ENCODE data around the gene CDH4. TPM values are rescaled to one million over a fixed set of nuclear protein-coding genes. Genes with fewer than 3 reads are reported as not detected.
"Not testable (repeated sequence)": the region's sequence is repeated elsewhere in the genome, so short reads cannot be mapped to it uniquely, and the experiment has no call there.

Gene CDH4
- total RNA-seq, 1 donor from 2014 or later = not detected

DNA sequence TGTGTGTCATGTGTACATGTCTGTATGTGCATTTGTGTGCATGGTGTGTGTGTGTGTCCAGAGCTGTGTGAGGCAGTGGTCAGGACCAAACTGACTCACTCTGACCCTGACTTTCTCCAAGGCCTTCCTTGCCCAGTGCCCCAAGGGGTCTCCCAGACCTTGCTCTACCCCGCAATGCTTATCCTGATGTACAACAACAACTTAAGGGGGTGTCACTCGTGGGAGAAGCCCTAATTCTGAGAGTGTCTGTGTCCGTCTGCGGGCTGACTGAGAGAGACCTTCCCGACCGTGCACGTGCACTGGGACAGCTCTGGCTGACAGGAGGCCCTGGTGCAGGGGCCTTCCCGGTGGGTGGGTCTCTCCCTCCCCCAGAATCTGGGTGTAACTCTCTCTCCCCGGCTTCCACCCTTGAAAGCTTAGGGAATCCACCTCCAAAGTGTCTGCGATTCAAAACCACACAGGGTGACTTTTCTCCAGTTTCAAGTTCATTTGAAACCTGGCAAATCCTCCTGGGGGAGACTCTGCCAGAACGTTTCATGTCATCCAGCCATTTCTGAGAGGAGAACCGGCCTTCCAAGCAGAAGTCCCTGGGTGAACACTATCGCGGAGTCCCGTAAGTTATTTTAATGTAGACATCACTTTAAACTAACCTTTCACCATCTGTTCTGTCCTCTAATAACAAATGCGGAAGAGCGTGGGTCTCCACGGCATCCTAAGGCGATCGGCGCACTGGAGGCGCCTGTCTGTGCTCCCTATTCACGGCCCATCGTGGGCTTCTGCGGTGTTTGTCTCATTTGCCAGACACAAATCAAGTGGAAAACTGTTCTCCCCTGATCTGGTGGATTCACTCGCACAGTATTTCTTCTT, 588.1 kb downstream of the CDH4 start:
- no peak for DNase-seq (ENCODE audit: low spot score)
- ATAC-seq = no peak

DNA sequence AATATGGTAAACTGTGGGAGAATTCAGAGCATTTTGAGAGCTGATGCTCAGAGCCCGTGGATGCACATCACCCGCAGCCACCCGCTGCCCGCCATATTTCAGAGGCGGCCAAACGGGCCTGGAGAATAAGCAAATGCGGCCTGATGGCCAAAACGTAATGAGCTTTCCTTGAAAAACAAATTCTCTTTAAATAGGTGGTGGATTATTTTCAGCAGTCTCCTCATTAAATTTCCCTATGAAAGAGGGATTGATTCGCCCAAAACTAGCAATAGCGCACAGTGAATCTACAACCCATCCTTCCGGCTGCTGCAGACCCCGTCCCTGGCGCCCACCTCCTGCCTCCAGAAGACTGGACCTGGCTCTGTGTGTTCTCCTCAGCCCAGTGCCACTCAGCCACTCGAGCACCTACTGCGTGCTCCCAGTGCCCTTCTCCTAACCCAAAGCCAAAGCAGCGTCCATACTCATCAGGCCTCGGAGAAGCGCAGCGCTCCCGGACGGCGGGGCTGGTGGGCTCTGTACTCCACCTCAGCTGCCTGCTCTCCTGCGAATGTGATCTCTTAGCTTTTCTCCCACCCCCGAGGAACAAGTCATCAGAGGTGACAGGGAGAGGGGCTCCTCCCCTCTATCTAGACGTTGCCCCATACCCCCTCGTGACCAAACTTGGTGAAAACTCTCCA, 588.9 kb downstream of the CDH4 start:
- ATAC-seq (no peak), DNase-seq (ENCODE audit: low spot score) (no peak)

DNA sequence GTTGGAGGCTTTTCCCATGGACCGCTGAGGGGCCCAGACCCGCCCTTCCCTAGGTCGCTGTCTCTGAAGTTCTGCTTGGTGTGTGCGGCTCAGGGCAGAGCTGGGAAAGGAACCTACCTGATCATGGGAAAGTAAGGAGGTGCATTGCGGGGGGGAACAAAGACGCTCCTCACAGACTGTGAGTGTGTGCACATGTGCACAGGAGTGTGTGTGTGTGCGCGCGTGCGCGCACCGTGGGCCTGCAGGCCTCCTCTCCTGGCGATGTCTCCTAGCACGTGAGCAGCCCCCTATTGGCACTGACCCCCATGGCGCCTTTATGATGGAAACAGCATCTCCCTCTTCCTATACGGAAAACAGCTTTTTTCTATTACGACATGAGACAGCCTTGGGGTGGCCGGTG, 589.5 kb downstream of the CDH4 start:
- ATAC-seq = no peak
- no peak for DNase-seq (ENCODE audit: low spot score)

DNA sequence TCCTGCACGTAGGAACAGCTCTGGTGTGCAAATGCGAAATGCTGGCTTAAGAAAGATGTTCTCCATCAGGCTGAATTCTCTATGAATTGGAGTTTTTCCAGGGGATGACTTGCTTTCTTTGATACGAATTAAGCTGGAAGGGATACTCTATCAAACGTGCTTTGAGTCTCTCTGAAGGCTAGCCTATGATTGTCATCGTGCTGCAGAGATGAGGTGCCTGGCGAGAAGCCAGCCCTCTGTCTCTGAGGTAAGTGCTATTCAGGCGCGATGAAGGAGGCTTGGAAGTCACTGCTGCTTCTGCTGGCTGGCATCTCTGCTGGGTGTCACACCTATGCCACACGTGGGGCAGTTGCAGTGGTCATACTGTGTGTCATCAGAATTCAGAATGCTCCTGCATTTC, 589.9 kb downstream of the CDH4 start:
- DNase-seq (ENCODE audit: low spot score) = no peak
- ATAC-seq = no peak

DNA sequence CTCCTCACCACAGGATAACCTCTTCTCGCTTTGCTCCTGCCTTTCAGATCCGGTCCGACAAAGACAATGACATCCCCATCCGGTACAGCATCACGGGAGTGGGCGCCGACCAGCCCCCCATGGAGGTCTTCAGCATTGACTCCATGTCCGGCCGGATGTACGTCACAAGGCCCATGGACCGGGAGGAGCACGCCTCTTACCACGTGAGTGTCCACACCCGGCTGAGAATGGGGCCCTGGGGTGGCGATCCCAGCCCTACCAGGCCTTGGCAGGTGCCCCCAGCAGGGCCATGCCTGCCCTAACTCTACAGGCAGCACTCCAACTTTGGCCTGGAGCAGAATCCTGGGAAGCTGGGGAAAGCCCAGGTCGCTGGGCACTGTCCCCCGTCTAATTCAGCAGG, 592.6 kb downstream of the CDH4 start:
- DNase-seq (ENCODE audit: low spot score) (no peak), ATAC-seq (no peak)

DNA sequence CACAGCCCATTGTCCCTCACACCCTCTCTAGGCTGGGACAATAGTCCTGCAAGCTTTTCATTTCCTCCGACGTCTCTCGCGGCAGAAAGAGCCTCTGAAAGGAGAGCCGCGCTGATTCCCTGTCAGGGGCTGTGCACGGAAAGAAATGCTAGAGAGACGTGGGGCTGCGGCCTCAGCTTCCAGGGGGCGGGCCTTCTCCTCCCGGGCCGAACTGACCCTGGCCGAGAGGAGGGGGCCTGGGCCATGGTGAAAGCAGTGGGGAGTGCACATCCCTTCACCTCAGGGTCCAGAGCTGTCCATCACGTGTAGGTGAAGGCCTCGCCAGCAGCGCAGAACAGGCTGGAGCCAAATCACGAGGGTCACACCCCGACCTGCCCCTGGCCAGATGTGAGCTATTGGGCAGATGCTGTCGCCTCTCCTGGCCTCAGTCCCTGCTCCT, 593.2 kb downstream of the CDH4 start:
- ATAC-seq = no peak
- DNase-seq (ENCODE audit: low spot score) = no peak

DNA sequence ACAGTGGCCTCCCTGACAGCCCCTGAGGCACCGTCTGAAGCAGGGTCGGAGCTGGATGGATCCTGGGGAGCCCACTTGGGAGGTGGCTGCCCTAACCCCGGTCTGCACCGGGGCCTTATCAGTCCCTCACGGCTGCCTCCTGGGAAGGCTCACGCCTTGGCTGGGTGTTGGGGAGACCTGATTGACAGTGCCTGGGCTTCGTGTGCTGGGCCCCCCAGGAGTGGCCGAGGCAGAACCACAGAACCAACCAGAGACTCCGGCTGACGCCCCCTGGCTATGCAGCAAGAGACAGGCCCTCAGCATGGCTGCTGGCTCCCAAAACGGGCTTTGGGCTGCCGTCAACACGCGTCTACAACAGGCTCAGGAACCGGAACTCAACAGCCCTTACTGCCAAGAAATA, 594.0 kb downstream of the CDH4 start:
- no peak for DNase-seq (ENCODE audit: low spot score)

DNA sequence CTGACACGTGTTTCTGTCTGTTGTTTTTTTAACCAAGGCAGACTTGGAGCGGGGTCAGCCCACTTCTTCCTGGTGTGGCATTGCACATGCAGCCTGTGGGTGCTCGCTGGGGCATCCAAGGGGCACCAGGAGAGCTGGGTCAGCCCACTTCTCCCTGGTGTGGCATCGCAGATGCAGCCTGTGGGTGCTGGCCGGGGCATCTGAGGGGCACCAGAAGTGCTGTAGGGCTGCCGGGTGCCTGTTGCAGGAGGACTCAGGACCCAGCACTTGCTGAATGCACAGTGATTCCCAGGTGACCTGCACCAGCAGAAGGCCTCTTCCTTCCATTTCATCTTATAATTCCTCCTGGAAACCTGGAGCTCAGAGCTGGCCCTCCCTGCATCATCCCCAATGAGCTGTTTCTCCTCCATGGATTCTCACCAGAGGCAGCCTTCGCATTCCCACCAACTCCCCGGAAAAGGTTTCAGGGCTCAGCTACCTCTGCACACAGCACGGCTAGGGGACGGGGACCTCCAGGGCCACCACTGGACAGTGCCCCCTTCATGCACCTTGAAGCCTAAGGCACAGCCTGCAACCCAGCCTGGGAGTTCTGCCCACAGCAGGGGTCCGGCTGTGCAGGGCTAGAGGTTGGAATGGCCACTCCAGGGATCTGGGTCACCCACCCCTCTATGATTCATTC, 594.8 kb downstream of the CDH4 start:
- ATAC-seq = no peak

More for the DNA sequence above, 594.0 kb downstream of the CDH4 start:
- ATAC-seq = no peak

DNA sequence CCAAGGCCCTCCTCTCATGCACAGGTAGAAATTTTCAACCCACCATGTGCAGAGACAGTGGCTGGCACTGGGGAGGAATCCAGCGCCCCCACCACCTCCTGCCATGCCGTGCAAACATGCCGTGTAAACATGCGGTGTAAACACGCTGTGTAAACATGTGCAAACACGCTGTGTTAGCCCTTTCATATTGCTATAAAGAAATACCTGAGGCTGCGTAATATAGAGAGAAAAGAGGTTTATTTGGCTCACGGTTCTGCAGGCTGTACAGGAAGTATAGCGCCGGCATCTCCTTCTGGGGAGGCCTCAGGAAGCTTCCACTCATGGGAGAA, 595.3 kb downstream of the CDH4 start:
- DNase-seq (ENCODE audit: low spot score) (no peak), ATAC-seq (no peak)

More for the DNA sequence above, 594.8 kb downstream of the CDH4 start:
- no peak for DNase-seq (ENCODE audit: low spot score)

DNA sequence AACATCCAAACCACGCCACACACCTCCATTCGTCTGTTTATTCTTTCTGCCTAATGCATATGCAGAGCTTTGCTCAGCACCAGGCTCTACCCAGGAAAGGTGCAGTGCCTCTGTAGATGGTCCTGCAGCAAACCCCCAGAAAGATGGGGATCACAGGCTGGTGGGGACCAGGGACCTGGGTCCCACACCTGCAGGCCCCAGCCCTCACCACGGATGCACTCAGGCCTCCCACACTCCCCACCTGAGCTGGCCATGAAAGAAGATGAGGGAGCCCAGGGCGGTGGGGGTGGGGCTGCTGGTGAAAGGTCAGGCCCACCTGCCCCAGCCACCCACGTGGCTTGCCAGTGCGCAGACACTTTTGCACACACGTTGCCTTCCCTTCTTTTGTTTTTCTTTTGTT, 595.9 kb downstream of the CDH4 start:
- DNase-seq (ENCODE audit: low spot score) (no peak), ATAC-seq (no peak)

DNA sequence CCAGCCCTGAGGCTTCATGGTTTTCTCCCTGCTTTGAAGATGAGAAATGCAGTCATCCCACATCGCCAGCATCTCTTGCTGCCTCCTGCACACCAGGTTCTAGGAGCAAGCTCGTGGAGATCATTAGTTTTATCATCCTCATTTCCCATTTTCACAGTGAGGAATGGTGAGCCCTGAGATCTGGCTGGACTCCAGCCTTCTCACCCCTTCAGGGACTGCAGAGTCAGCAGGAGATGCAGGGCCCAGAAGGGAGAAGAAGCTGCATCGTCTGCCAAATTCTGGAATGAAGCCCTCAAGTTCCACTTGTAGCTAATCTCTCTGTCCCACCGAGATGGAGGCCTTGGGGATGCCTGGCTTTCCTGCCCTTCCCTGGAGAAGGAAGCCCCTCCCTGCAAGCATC, 596.8 kb downstream of the CDH4 start:
- ATAC-seq (no peak), DNase-seq (ENCODE audit: low spot score) (no peak)

DNA sequence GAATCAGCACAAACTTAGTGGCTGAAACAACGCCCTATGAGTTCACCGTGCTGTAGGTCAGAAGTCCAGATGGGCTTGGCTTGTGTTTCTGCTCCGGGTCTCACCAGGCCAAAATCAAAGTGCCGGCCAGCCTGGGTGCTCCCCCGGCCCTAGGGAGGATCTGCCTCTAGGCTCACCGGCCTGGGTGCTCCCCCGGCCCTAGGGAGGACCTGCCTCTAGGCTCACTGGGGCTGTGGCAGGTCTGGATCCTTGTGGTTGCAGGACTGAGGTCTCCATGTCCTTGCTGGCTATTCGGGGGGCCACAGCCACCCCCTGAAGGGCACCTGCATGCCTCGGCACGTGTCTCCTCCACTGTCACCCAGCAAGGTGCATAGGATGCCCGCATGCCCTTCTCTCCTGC, 597.3 kb downstream of the CDH4 start:
- DNase-seq (ENCODE audit: low spot score) = no peak
- no peak for ATAC-seq

DNA sequence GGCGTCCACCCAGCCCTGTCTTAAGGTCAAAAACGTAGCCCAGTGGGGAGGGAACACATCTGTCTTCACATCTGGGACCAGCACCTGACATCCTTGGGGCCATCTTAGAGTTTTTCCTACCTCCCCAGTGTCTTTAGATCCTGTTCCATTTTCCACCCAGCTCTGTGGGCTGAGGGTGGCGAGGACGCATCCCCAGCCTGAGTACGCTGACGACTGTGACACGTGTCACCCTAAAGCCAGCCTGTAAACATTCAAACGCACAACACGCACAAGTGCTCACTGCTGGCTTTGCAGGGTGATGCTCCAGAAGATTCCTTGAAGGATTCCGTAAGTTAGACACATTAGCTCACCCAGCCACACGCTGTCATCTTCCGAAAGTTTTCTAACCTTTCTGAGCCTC, 597.8 kb downstream of the CDH4 start:
- no peak for DNase-seq (ENCODE audit: low spot score)
- ATAC-seq = no peak

DNA sequence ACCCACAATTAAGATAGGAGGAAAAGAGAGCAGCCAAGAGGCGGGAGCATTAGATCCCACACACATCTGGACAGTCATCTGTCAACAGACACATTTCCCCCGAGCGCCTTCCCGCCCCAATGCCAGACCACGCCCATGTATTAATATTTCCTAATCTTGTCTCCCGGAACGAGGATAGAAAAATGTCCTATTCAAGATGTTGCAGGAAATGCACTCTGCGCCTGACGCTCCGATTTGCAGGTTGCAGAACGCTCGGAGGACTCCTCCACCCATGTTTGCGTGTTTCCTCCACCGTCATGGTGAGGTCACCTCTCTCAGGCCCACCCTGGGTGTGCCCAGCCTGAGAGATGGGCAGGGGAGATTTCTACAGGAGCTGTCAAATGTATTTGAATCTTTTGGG, 598.4 kb downstream of the CDH4 start:
- no peak for ATAC-seq
- DNase-seq (ENCODE audit: low spot score) = no peak

DNA sequence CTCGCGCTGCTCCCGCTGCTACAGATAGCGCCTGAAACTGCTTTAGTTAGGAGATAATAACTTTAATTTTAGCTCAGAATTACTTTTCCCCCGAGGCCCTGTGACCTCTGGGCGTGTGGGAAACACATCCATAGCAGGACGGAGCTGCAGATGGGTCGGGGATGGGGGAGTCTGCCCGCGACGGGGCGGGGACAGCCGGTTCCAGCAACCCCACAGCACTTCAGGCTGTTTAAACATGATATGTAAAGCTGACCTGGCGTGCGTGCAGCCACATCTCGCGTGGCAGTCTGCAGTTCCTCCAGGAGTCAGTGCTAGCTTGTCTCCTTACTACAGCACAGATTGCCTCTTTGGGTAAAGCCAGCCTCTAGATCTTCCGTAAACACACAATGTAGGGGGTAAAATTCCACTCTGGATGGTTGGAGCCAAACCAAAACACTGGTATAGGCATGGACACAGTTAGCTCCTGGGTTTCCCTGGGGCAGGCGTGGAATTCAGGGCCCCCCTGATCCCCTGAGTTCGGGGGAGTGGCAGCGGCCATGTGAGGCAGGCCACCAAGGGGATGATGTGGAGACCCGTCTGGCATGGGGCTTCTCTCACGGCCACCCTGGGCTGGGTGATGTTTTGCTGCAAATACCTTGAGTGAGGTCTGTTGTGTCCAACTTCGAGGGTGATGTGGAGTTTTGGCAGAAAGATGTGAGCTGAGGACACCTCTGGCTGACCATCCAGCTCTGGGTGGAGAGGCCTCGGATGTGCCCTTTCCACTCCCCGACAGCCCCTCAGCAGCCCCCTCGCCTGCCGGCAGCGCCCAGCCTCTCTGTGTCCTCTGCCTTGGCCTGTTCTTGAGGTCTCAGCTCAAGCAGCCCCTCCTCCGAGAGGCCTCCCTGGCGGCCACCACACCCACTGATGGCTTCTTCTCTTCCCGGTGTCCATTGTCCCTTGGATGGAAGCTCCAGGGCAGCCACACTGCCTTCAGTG, 599.2 kb downstream of the CDH4 start:
- ATAC-seq (no peak), DNase-seq (ENCODE audit: low spot score) (no peak)

DNA sequence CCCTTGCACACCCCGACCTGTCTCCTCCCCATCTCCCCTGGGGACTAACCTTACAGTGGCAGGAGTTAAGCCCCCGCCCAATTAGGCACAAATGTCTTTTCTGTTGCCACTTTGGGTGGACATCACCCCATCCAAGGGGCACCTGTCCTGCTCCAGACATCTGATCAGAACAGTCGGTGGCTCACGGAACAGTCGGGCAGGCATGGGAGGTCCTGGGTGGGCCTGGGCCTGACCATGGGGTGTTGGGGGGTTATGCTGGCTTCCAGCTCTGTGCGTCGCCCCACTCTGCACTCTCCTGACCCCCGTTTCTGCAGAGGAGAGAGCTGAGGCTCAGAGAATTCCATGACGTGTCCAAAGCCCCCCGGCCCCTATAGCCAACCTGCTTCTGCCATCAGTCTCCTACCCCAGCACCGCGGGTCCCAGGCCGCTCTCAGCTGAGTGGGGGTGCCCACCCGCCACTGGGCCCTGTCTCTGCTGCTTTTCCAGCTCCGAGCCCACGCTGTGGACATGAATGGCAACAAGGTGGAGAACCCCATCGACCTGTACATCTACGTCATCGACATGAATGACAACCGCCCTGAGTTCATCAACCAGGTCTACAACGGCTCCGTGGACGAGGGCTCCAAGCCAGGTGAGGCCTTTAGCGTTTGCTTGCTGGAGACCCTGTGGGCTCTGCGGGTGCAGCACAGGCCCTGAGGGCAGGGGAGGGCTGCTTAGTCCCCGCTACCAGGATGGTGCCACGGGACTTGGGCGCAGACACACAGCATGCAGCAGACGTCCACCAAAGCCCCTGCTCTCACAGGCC, 600.4 kb downstream of the CDH4 start:
- DNase-seq (ENCODE audit: low spot score) (no peak), ATAC-seq (no peak)

DNA sequence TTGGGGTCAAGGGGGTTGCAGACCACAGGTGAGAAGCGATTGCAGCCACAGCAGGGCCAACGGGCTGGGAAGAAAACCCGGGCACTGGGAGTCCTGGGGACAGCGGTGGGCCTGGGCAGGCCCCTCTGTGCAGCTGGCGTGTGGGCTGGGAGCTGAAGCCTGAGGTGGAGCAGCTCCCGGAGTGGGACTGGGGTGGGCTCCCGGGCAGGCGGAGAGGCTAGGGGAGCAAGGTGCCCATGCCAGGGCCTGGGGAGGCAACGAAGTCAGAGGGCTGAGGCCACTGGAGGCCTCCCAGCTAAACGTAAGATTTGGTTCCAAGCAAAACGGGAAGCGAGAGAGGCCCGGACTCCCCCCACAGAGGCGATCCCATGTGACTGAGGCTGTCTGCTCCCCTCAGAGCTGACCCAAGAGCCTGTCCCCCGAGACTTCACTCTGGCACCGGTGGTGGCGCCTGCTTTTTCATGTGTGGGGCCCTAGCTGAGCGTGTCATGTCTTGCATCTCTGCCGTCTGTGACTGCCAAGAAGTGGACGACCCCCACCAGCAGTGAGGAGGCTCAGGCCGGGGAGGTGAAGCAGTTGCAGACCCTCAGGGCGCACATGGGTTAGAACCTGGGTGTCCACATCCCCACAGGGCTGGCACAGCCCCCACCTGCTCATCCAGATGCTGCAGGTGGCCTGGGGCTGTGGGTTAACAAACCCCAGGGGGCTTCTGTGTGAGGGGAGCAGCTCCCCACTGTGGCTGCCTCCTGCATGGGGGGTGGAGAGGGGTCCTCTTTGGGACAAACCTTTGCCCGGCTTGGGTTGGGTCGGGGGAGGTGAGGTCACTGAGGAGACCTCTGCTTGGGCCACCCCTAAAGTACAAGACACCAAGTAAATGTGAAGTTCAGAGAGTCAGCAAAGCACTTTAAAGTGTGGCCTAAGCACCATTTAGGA, 601.3 kb downstream of the CDH4 start:
- ATAC-seq (no peak), DNase-seq (ENCODE audit: low spot score) (no peak)

DNA sequence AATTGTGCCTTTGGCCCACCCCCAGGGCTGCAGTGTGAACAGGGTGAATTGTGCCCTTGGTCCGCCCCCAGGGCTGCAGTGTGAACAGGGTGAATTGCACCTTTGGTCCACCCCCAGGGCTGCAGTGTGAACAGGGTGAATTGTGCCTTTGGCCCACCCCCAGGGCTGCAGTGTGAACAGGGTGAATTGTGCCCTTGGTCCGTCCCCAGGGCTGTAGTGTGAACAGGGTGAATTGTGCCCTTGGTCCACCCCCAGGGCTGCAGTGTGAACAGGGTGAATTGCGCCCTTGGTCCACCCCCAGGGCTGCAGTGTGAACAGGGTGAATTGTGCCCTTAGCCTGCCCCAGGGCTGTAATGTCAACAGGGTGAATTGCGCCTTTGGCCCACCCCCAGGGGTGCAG, 602.5 kb downstream of the CDH4 start:
- not testable (repeated sequence) for ATAC-seq; DNase-seq (ENCODE audit: low spot score)

DNA sequence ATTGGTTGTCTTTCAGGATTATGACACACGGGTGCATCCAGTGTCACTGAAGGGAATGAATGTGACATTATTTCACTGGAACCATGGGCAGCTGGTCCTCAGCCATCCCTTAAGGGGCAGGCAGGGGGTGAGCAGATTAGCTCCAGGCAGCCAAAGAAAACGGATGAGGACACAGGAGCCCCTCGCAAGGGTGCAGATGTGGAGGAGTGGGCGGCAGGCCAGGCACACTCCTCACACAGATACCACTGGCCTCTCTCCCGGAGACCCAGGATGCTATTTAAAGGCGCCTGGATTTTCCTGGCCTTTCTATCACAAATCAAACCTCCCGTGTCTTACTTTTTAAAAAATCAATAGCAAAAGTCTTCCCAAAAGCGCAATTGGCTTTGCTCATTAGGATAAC, 603.2 kb downstream of the CDH4 start:
- no peak for DNase-seq (ENCODE audit: low spot score)
- ATAC-seq = no peak
